ENCODE data around the gene MICAL3. TPM values are rescaled to one million over a fixed set of nuclear protein-coding genes. Genes with fewer than 3 reads are reported as not detected.

MICAL3 gene
- total RNA-seq, 1 donor from 2014 or later = 33.6 TPM

GRCh38 chr22:17785185-17786184 lies 238.9 kb downstream of the MICAL3 start:
- H3F3A ChIP-seq (ENCODE audit: low read depth) = peaks cover 21% of the 10 kb centered on the region
- H3K4me1 ChIP-seq = peaks cover 8% of the 10 kb centered on the region
- peaks cover 27% of the 10 kb centered on the region for H3K4me1 Mint-ChIP-seq
- peaks cover 11% of the 10 kb centered on the region for H3K27me3 Mint-ChIP-seq (ENCODE audit: insufficient read depth, low read depth)
- H3K9ac ChIP-seq = no peak overlapping the region
- no peaks in the 10 kb centered on the region for H3K79me2 ChIP-seq (ENCODE audit: low read depth)
- H2AFZ ChIP-seq (replicated peaks) = no peak overlapping the region
- H4K20me1 ChIP-seq (ENCODE audit: low read depth) = no peaks in the 10 kb centered on the region
- TF ChIP-seq CTCF (IDR thresholded peaks at IDR 0.05) (peak; percentile 49), EZH2phosphoT487 (IDR thresholded peaks at IDR 0.05) (no peak), EZH2 (IDR thresholded peaks at IDR 0.05) (no peak)
- no peaks in the 10 kb centered on the region for H3K27me3 ChIP-seq
- DNase-seq (ENCODE audit: low spot score) = peak; percentile 50
- no peak overlapping the region for H3K27ac ChIP-seq
- H3K27ac Mint-ChIP-seq = no peak overlapping the region
- no peak overlapping the region for H3K4me2 ChIP-seq
- no peak overlapping the region for H3K4me3 ChIP-seq
- no peaks in the 10 kb centered on the region for H3K36me3 Mint-ChIP-seq
- H3K36me3 ChIP-seq = no peaks in the 10 kb centered on the region
- H3K9me3 Mint-ChIP-seq = no peaks in the 10 kb centered on the region
- H3K4me3 Mint-ChIP-seq = no peak overlapping the region
- H3K9me3 ChIP-seq (ENCODE audit: low read depth) = no peaks in the 10 kb centered on the region

GRCh38 chr22:17784776-17785175 lies 239.6 kb downstream of the MICAL3 start:
- Histone ChIP-seq H3F3A (ENCODE audit: low read depth) (peaks cover 21% of the 10 kb centered on the region), H3K27ac (no peak overlapping the region), H3K4me3 (no peak overlapping the region), H3K27me3 (no peaks in the 10 kb centered on the region), H2AFZ (replicated peaks) (no peak overlapping the region), H3K79me2 (ENCODE audit: low read depth) (no peaks in the 10 kb centered on the region), H3K4me1 (peaks cover 8% of the 10 kb centered on the region), H3K4me2 (no peak overlapping the region), H3K9ac (no peak overlapping the region), H3K9me3 (ENCODE audit: low read depth) (no peaks in the 10 kb centered on the region), H4K20me1 (ENCODE audit: low read depth) (no peaks in the 10 kb centered on the region), H3K36me3 (no peaks in the 10 kb centered on the region)
- H3K4me1 Mint-ChIP-seq = peaks cover 33% of the 10 kb centered on the region
- no peak overlapping the region for H3K4me3 Mint-ChIP-seq
- no peak overlapping the region for H3K27ac Mint-ChIP-seq
- no peak for DNase-seq (ENCODE audit: low spot score)
- peaks cover 11% of the 10 kb centered on the region for H3K27me3 Mint-ChIP-seq (ENCODE audit: insufficient read depth, low read depth)
- H3K9me3 Mint-ChIP-seq = no peaks in the 10 kb centered on the region
- no peaks in the 10 kb centered on the region for H3K36me3 Mint-ChIP-seq
- no peak for TF ChIP-seq EZH2phosphoT487 (IDR thresholded peaks at IDR 0.05)
- no peak for TF ChIP-seq EZH2 (IDR thresholded peaks at IDR 0.05)
- no peak for TF ChIP-seq CTCF (IDR thresholded peaks at IDR 0.05)

GRCh38 chr22:17783773-17784480 lies 240.4 kb downstream of the MICAL3 start:
- no peak overlapping the region for H3K4me3 Mint-ChIP-seq
- H3K36me3 Mint-ChIP-seq = no peaks in the 10 kb centered on the region
- H3K27me3 ChIP-seq = no peaks in the 10 kb centered on the region

More at GRCh38 chr22:17783773-17784480, 240.4 kb downstream of the MICAL3 start:
- no peak for DNase-seq (ENCODE audit: low spot score)
- no peak overlapping the region for H3K9ac ChIP-seq
- Mint-ChIP-seq H3K27me3 (ENCODE audit: insufficient read depth, low read depth) (peaks cover 11% of the 10 kb centered on the region), H3K4me1 (peaks cover 40% of the 10 kb centered on the region), H3K9me3 (no peaks in the 10 kb centered on the region), H3K27ac (no peak overlapping the region)
- H3K27ac ChIP-seq = no peak overlapping the region
- TF ChIP-seq CTCF (IDR thresholded peaks at IDR 0.05) (no peak), EZH2 (IDR thresholded peaks at IDR 0.05) (no peak), EZH2phosphoT487 (IDR thresholded peaks at IDR 0.05) (no peak)
- no peaks in the 10 kb centered on the region for H4K20me1 ChIP-seq (ENCODE audit: low read depth)
- H3K4me1 ChIP-seq = peaks cover 8% of the 10 kb centered on the region
- H3K36me3 ChIP-seq = no peaks in the 10 kb centered on the region
- H3K4me2 ChIP-seq = no peak overlapping the region
- no peaks in the 10 kb centered on the region for H3K9me3 ChIP-seq (ENCODE audit: low read depth)
- H3F3A ChIP-seq (ENCODE audit: low read depth) = peaks cover 21% of the 10 kb centered on the region
- no peaks in the 10 kb centered on the region for H3K79me2 ChIP-seq (ENCODE audit: low read depth)
- no peak overlapping the region for H3K4me3 ChIP-seq
- no peak overlapping the region for H2AFZ ChIP-seq (replicated peaks)

Data from neural progenitor cell (in vitro differentiated cells).